Mesenteric fat pad (tissue), 1 donor: Measurements from ENCODE around the gene USP32. TPM values are rescaled to one million over a fixed set of nuclear protein-coding genes. Genes with fewer than 3 reads are reported as not detected.
"Not testable (repeated sequence)": the region's sequence is repeated elsewhere in the genome, so short reads cannot be mapped to it uniquely, and the experiment has no call there.

Source experiments
- DNase-seq: peaks from one replicate; pipeline ENCODE4 v3.0.0-alpha.2; 2020; ENCODE audit warnings: low spot score
- total RNA-seq: library from RNA; stranded (reverse); fragmentation: NEBNext Ultra II Directional; extraction: Animal tissue kit (Norgen Biotek cat#: 25700); gene quantifications from one replicate; pipeline ENCODE4 v1.2.1, GENCODE V29; 2021
- donor health status: DM: yes; HTN: yes; CAD: no.

The USP32 gene
- total RNA-seq, 1 donor from 2014 or later: 69.6 TPM

GRCh38 chr17:60379461-60379860 is 12.5 kb downstream of the USP32 start:
- DNase-seq: not testable (repeated sequence)

DNA sequence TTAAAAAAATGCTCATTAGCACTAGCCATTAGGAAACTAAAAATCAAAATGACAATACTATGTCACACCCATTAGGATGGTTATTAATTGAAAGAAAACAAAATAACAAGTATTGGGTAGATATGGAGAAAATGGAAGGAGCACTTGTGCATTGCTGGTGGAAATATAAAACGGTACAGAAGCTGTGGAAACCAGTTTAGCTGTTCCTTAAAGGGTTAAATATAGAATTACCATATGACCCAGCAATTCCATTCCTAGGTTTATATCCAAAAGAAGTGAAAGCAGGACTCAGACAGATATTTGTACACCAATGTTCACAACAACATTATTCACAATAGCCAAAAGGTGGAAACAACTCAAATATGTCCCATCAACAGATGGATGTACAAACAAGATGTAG is 13.7 kb downstream of the USP32 start:
- DNase-seq: not testable (repeated sequence)

DNA sequence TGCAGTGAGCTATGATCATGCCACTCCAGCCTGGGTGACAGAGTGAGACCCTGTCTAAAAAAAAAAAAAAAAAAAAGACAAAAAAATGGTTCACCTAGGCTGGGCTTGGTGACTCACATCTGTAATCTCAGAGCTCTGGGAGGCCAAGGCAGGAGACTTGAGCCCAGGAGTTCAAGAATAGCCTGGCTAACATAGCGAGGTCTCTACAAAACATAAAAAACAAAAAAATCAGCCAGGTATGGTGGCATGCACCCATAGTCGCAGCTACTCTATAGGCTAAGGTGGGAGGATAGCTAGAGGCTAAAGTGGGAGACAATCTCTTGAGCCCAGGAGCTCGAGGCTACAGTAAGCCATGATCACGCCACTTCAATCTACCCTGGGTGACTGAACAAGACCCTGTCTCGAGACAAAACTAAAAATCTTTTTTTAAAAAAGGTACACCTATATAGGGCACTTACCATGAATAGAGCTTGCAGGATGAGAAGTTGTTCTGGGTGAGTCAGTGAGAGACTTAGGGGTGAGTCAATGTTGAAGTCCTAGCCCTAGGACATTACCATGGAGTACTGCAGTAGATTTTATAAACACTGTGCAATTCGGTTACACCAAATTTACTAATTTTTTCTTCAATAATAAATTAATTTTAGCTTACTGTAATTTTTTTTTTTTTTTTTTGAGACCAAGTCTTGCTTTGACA is 19.0 kb downstream of the USP32 start:
- DNase-seq: no peak

DNA sequence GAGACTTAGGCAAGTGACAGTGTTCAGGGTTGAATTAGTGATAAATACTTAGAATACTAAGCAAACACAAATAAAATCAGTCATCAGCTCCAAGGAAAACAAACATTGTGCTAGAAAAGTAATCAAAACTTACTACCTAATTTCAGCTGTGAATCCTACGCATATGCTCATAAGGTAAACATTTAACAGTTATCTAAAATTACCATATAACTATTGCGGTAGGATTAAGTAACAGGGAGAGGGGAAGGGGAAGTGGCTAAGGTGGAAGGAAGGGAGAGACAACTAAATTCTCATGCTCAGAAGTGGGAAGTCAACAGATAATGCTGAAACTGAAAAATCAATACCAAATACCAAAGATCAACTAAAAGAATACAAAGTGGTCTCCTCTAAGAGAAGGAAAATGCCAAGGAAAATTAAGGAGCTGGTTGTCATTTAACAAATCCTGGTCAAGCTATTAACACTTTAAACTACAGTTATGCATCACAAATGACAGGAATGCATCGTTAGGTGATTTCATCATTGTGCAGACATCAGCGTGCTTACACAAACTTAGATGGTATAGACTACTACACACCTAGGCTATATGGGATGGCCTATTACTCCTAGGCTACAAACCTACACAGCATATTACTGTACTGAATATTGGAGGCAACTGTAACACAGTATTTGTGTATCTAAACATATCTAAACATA is 20.0 kb downstream of the USP32 start:
- no peak for DNase-seq

- DNase-seq: no peak
Measured at GRCh38 chr17:60371416-60371815, 20.5 kb downstream of the USP32 start.

GRCh38 chr17:60369727-60370126 is 22.2 kb downstream of the USP32 start:
- no peak for DNase-seq

DNA sequence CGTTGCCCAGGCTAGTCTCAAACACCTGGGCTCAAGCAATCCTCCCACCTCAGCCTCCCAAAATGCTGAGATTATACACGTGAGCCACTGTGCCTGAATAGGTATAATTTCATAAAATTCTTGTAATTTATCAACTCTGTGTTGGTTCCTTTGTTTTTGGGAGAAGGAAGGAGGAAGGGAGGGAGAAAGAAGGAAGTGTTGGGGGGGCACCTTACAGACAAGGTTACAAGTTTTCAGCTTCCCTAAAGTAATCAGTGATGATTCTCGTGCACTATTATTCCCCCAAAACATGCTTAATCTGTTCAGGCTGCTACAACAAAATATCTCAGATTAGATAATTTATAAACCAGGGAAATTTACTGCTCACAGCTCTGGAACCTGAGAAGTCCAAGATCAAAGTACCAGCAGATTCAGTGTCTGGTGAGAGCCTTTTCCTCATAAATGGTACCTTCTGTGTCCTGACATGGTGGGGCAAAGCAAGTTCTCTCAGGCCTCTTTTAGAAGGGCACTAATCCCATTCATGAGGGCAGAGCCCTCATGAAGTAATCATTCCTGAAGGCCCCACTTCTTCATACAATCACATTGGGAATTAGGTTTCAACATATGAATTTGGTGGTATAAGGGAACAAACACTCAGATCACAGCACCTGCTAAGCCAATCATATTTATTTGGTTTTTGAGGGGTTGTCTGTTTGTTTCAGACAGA is 28.1 kb downstream of the USP32 start:
- DNase-seq: no peak

GRCh38 chr17:60362329-60362728 is 29.6 kb downstream of the USP32 start:
- DNase-seq: no peak

- DNase-seq: no peak
Measured at GRCh38 chr17:60361889-60362288, 30.0 kb downstream of the USP32 start.

DNA sequence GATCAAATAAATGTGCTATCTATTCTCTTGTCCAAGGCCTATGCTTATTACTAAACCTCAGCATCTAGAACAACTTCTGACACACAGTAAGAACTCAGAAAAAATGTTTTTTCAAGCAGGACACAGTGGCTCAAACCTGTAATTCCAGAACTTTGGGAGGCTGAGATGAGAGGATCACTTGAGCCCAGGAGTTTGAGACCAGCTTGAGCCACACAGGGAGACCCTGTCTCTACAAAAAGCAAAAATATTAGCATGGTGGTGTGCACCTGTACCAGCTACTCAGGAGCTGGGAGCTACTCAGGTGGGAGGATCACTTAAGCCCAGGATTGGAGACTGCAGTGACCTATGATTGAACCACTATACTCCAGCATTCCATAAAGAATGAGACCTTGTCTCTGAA is 32.5 kb downstream of the USP32 start:
- DNase-seq: no peak

DNA sequence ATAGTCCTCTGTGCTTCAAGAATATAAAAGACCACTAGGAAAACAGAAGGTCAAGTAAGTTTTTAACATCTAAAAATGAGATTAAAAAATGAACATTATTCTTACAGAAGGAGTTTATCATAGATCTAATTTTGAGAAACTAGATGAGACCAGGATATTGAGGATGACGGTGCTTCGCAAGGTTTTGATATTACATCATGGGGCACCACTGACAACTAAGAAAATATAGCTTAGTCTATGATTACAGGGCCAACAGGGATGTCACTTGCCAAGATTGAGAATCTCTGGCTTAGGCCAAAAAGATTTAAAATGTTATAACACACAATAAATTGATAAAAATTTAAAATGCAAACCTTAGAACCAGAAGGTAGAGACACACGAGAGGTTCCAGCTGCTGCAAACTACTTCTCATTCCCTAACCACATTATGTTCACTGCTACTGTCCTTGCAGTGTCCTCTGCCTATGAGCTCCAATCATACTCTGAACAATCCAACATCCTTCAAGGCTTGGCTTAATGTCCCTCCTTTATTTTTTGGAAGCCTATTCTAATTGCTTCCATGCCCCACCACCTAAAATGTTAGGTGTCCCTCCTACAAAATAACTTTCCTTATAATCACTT is 33.2 kb downstream of the USP32 start:
- DNase-seq: no peak

DNA sequence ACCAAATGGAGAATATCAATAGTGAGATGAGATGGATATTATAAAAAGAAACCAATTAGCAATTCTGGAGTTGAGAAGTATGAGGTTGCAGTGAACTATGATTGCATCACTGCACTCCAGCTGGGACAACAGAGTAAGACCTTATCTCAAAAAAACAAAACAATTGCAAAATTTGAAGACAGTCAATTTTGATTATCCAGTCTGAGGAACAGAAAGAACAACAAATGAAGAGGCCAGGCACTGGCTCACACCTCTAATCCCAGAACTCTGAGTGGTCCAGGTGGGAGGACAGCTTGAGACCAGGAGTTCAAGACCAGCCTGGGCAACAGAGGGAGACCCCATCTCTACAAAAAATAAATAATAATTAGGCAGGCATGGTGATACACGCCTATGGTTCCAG is 35.0 kb downstream of the USP32 start:
- DNase-seq: no peak

DNA sequence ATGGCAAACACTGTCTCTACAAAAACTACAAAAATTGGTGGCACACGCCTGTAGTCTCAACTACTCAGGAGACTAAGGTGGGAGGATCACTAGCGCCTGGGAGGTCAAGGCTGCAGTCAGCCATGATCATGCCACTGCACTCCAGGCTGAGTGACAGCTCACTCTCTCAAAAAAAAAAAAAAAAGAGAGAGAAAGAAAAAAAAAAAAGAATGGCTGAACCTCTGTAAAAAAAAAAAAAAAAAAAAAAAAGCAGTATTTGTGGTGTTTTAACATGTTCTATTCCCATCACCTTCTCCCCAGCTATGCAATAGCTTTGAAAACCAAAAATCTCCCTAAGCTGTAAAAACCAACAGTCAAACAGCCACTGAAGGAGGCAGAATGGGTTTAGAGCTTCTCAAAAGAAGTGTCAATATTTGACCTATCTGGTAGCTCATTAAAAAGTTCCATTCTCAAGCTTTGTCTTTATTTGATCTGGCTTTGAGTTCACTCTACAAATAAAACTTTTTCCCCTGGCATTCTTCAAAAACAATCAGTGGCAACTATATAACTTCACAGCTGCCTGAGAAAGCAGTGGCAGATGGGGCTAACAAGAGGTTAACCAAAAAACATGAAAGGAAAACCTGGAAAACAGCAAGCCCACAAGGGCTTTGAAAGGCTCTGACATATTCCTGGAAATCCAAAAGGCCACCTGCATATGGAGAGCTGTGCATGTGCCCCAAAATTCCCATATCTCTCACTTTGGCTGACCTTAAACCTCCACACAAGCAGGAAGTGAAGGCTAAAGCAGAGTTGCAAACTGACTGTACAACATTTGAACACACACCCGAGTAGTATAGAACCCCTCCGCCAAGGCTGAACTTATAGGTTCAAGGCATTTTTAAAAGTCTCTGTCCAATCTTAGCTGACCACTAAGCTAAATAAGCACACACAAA is 36.0 kb downstream of the USP32 start:
- DNase-seq: no peak

DNA sequence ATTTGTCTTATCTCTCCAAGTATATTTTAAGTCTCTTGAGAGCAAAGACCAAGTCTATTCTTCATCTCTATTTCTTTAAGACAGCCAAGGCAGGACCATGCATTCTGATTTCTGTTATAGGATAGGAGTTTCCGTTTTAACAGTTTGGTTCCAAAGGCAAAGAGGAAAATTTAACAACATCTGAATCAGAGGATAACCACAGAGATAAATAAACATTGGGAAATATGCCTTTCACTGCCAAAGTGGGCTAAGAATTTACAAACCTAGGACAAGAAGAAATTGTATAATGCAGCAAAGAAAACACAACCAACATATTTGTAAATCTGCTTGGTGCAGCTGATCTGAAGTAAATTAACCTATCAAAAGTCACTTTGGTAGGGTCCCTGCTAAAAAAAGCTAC is 37.7 kb downstream of the USP32 start:
- DNase-seq: no peak

DNA sequence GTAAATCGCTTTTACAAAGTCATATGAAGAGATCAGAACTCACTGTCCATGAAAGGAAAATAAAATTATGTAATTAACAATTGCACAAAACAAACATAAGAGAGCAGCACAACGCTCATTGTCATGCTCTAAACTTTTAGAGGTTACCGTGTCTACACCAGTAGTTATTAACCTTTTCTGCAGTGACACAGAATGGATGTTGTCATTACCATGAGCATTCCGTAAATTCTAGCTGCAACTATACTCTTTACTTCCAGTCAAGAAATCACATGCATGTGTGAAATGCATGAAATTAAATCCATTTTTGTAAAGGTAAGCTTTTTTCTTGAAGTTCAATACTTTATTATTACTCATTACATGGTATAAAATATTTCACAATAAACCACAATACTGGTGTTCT is 38.2 kb downstream of the USP32 start:
- DNase-seq: no peak

GRCh38 chr17:60352569-60352968 is 39.4 kb downstream of the USP32 start:
- no peak for DNase-seq

- DNase-seq: no peak
Measured at GRCh38 chr17:60352071-60352470, 39.9 kb downstream of the USP32 start.

- DNase-seq: no peak
Measured at GRCh38 chr17:60351012-60351695, 40.8 kb downstream of the USP32 start.

DNA sequence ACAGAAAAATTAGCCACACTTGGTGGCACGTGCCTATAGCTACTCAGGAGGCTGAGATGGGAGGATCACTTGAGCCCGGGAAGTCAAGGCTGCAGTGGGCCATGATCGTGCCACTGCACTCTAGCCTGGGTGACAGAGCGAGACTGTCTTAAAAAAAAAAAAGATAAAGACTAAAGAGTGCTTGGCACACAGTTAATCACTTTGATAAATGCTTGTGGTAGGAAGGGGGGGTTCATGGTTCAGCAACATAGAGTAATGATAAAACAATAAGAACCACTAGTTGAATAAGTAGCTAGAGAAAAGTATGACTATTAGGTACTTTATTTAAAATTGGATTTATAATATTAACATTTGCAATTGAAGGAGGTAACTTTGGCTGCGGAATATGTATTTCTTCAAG is 43.3 kb downstream of the USP32 start:
- DNase-seq: no peak

GRCh38 chr17:60345233-60345632 is 46.7 kb downstream of the USP32 start:
- no peak for DNase-seq
